ENCODE results near the gene PRR30. TPM values are rescaled to one million over a fixed set of nuclear protein-coding genes. Genes with fewer than 3 reads are reported as not detected.

PRR30 gene
- total RNA-seq, 1 experiment from 2014 or later, result not detected

DNA sequence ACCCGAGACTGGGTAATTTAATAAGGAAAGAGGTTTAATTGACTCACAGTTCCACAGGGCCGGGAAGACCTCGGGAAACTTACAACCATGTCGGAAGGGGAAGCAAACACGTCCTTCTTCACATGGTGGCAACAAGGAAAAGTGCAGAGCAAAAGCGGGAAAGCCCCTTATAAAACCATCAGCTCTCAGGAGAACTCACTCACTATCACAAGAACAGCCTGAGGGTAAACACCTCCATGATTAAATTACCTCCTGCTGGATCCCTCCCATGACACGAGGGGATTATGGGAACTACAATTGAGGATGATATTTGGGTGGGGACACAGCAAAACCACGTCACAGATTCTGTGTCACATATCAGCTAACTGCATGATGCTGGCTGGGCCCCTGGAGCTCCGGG is 21.0 kb upstream of the PRR30 start:
- ChIA-PET POLR2A (no interaction called here), CTCF (no interaction called here)
- H3K4me3 ChIP-seq (ENCODE audit: low read depth, low read length), result no peak overlapping the region
- Mint-ChIP-seq H3K4me1 (ENCODE audit: low read depth, unreplicated experiment) (peaks cover 8% of the 10 kb centered on the region), H3K27me3 (ENCODE audit: insufficient read depth, unreplicated experiment) (no peaks in the 10 kb centered on the region), H3K9me3 (ENCODE audit: unreplicated experiment) (no peaks in the 10 kb centered on the region), H3K36me3 (ENCODE audit: insufficient read depth, unreplicated experiment) (peaks cover under 1% of the 10 kb centered on the region), H3K27ac (ENCODE audit: unreplicated experiment) (no peak overlapping the region), H3K4me3 (ENCODE audit: unreplicated experiment) (no peak overlapping the region)
- DNase-seq, result no peak
- H3K9me3 ChIP-seq, result no peaks in the 10 kb centered on the region
- intact Hi-C loops (cut with micrococcal nuclease; ENCODE audit: unreplicated experiment), result no loop called here
- H3K36me3 ChIP-seq (ENCODE audit: control insufficient read depth, insufficient read depth, low read length), result no peaks in the 10 kb centered on the region
- no TSS peak for BruUV-seq (replicated peaks)
- TF ChIP-seq CTCF (IDR thresholded peaks at IDR 0.05; ENCODE audit: insufficient read depth in 1 of 2, low read depth in 1 of 2, low read length in 1 of 2, severe bottlenecking in 1 of 2, unreplicated experiment in 1 of 2), result no peak
- H3K27me3 ChIP-seq (replicated peaks; ENCODE audit: control insufficient read depth, insufficient read depth, low read length), result no peaks in the 10 kb centered on the region
- peaks cover 11% of the 10 kb centered on the region for H3K4me1 ChIP-seq

DNA sequence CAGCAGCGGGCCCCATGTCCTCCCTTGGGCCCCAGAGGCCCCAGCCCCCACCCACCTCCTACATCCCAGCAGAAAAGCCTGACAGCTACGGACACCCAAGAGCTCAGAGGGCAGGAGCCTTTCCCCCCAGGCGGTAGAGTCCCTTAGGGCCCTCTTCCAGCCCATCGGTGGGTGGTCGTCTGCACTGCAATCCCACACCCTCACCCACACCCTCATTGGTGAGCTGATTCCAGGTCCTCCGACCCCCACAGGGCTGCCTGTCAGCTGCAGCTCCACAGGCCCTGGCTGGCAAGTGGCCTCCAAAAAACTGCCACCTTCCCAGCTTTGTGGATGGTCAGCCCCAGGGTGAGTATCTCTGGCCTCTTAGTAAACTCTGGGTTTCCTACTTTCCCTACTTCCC is 20.1 kb upstream of the PRR30 start:
- no peak for DNase-seq
- Histone ChIP-seq H3K9me3 (no peaks in the 10 kb centered on the region), H3K4me3 (ENCODE audit: low read depth, low read length) (no peak overlapping the region), H3K27me3 (replicated peaks; ENCODE audit: control insufficient read depth, insufficient read depth, low read length) (no peaks in the 10 kb centered on the region), H3K4me1 (0 out of 2 replicates have a peak, but pooled peaks cover 2% of the 10 kb centered on the region), H3K36me3 (ENCODE audit: control insufficient read depth, insufficient read depth, low read length) (no peaks in the 10 kb centered on the region)
- H3K27me3 Mint-ChIP-seq (ENCODE audit: insufficient read depth, unreplicated experiment), result no peaks in the 10 kb centered on the region
- H3K36me3 Mint-ChIP-seq (ENCODE audit: insufficient read depth, unreplicated experiment), result no peaks in the 10 kb centered on the region
- no peak overlapping the region for H3K4me3 Mint-ChIP-seq (ENCODE audit: unreplicated experiment)
- TF ChIP-seq CTCF (IDR thresholded peaks at IDR 0.05; ENCODE audit: insufficient read depth in 1 of 2, low read depth in 1 of 2, low read length in 1 of 2, severe bottlenecking in 1 of 2, unreplicated experiment in 1 of 2), result no peak
- ChIA-PET CTCF (interaction anchor here (1.2 kb wide), 1 partner anchor 32 kb away, joined by 7 read pairs; no protein-coding TSS in a partner anchor), POLR2A (interaction anchor here (0.8 kb wide), 1 partner anchor 52 kb away, joined by 4 read pairs; the partner anchor contains the start of genes ATRAID and SLC5A6)
- H3K9me3 Mint-ChIP-seq (ENCODE audit: unreplicated experiment), result no peaks in the 10 kb centered on the region
- no TSS peak for BruUV-seq (replicated peaks)
- H3K4me1 Mint-ChIP-seq (ENCODE audit: low read depth, unreplicated experiment), result no peaks in the 10 kb centered on the region
- H3K27ac Mint-ChIP-seq (ENCODE audit: unreplicated experiment), result no peak overlapping the region
- intact Hi-C loops (cut with micrococcal nuclease; ENCODE audit: unreplicated experiment), result no loop called here

GRCh38 chr2:27158468-27158867 is 19.3 kb upstream of the PRR30 start:
- no peaks in the 10 kb centered on the region for H3K9me3 Mint-ChIP-seq (ENCODE audit: unreplicated experiment)
- Histone ChIP-seq H3K36me3 (ENCODE audit: control insufficient read depth, insufficient read depth, low read length) (no peaks in the 10 kb centered on the region), H3K27me3 (replicated peaks; ENCODE audit: control insufficient read depth, insufficient read depth, low read length) (no peaks in the 10 kb centered on the region), H3K4me3 (ENCODE audit: low read depth, low read length) (no peak overlapping the region), H3K9me3 (no peaks in the 10 kb centered on the region), H3K4me1 (0 out of 2 replicates have a peak, but pooled peaks cover 2% of the 10 kb centered on the region)
- POLR2A ChIA-PET, result interaction anchor here (0.6 to 0.8 kb wide), 2 partner anchors 53 to 107 kb away, joined by 4 read pairs; partner anchors contain the start of genes AGBL5, ATRAID and SLC5A6
- H3K27me3 Mint-ChIP-seq (ENCODE audit: insufficient read depth, unreplicated experiment), result no peaks in the 10 kb centered on the region
- intact Hi-C loops (cut with micrococcal nuclease; ENCODE audit: unreplicated experiment), result no loop called here
- CTCF ChIA-PET, result interaction anchor here (0.6 to 1.2 kb wide), 3 partner anchors 28 to 33 kb away, joined by 3 to 7 read pairs (median 3); no protein-coding TSS in a partner anchor
- no peak overlapping the region for H3K4me3 Mint-ChIP-seq (ENCODE audit: unreplicated experiment)
- H3K36me3 Mint-ChIP-seq (ENCODE audit: insufficient read depth, unreplicated experiment), result no peaks in the 10 kb centered on the region
- H3K4me1 Mint-ChIP-seq (ENCODE audit: low read depth, unreplicated experiment), result no peaks in the 10 kb centered on the region
- H3K27ac Mint-ChIP-seq (ENCODE audit: unreplicated experiment), result no peak overlapping the region
- no TSS peak for BruUV-seq (replicated peaks)
- DNase-seq, result no peak
- no peak for TF ChIP-seq CTCF (IDR thresholded peaks at IDR 0.05; ENCODE audit: insufficient read depth in 1 of 2, low read depth in 1 of 2, low read length in 1 of 2, severe bottlenecking in 1 of 2, unreplicated experiment in 1 of 2)
